H7 (cell line): Measurements from ENCODE around the gene TTL. TPM values are rescaled to one million over a fixed set of nuclear protein-coding genes. Genes with fewer than 3 reads are reported as not detected.

Experiments used
- total RNA-seq: library from RNA; depleted of rRNA; stranded (reverse); fragments of >200 nt; shearing (Covaris generic); gene quantifications from 2 replicates; pipeline ENCODE4 v1.2.3, GENCODE V29; 2014; rRNA removed

Gene TTL
- total RNA-seq, 1 experiment from 2014 or later = 49.6 TPM

Other genes starting within 250 kb of the TTL start
- gene ZC3H8, start 227.1 kb upstream of the TTL start, total RNA-seq = 2.1 and 5.9 TPM in 2 replicates
- 5.3 and 16.0 TPM in 2 replicates for gene ZC3H6, start 206.6 kb upstream of the TTL start, total RNA-seq
- 4.6 and 11.8 TPM in 2 replicates for gene RGPD8, start 48.5 kb upstream of the TTL start, total RNA-seq
- 35.1 and 35.5 TPM in 2 replicates for gene POLR1B, start 60.3 kb downstream of the TTL start, total RNA-seq
- gene CHCHD5, start 102.5 kb downstream of the TTL start, total RNA-seq = 19.0 and 40.9 TPM in 2 replicates
- gene SLC20A1, start 163.8 kb downstream of the TTL start, total RNA-seq = 33.6 and 34.3 TPM in 2 replicates
- gene NT5DC4, start 238.9 kb downstream of the TTL start, total RNA-seq = not detected in 2 replicates